Raji (cell line): ENCODE measurements around the gene CLEC18B.

ENCODE experiments used
- POLR2A ChIP-seq: IDR thresholded peaks from 2 replicates; pipeline ENCODE4 v1.6.1; 2011; ENCODE audit warnings: low read depth, low read length, control low read depth; ENCODE audit not compliant: insufficient read depth

The CLEC18B gene

DNA sequence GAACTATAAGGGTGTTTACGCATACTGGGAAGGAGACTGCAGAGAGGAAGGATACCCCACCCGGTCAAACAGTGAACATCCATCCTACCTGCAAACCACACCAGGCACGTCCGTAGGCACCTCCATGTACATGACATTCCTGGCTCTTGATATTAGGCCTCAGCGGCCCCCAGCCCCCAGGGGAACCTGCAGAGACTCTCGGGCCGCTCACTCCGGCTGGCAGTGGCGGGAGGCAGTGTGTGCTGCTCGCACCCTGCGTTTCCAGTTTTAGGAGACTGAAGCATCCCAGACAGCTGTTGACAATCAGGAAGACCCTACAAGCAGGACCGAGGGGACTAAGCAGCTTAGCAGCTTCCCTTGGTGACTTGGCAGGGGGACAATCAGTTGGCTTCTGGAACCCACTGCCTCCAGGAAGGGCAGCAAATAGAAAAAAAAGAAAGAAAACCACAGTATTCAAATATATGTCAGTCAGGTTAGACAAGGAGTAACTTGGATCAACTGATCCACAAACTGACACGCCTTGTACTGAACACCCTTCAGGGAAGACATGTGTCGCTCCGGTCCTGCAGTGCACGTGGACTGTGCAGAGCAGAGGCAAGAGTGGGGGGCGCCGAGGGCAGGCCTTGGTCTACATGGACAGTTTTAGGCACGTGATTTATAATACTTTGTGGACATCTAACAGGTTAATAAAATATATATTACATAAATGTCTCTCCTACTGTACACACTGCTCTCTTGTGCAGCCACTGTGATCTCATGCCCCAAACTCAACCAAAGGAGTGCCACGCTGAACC is 29.9 kb upstream of the CLEC18B start:
- TF ChIP-seq POLR2A = no peak

GRCh38 chr16:74450236-74450635 is 29.0 kb upstream of the CLEC18B start:
- TF ChIP-seq POLR2A = no peak

DNA sequence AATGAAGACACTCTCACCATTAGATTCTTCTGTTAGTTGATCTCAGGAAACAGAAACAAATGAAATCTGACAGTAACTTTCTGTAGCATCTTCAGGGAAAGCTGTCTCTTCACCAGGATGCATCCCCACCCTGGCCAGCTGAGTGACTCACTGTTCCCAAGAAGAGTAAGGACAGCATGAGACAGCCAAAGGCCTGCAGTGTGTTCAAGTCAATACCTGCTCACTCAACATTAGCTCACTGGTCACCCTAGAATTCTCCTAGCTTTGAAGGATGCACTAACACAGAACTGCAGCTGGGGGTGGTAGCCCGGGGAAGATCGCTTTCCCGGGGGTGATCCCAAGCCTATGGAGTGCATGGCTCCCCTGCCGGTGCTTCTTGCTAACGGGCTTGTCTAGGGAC is 28.2 kb upstream of the CLEC18B start:
- TF ChIP-seq POLR2A = no peak

DNA sequence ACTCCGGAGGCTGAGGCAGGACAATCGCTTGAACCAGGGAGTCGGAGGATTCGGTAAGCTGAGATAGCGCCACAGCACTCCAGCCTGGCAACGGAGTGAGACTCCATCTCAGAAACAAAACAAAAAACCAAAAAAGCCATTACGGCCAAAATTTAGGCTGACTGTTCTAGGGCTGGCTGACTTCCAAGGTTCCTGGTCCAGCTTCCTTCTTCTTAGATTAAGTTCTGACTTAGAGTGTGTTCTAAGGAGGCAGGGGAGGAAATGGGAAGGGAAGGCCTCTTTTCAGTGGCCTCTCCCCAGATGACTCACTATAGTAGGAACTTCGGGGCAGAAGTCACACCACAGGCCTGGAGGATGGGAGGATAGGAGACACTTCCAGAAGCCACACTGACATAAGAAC is 27.7 kb upstream of the CLEC18B start:
- no peak for TF ChIP-seq POLR2A

DNA sequence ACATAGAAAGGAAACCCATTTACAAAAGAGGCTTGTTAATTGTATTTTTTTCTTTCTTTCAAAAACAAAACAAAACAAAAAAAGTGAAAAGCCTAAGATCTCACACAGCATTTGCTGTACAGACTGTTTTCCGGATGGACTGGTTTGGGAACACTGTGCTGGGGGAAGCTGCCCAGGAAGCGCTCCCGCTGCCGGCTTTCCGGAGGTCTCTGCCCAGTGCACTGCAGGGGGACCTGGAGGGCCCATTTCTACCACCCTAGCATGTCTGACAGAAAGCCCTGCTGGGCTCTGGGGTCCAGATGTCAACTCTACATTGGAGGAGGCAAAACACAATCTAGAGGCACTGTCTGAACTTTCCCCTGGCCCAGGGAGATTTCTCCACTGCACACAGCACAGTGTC is 26.3 kb upstream of the CLEC18B start:
- no peak for TF ChIP-seq POLR2A

- TF ChIP-seq POLR2A = no peak
Measured at GRCh38 chr16:74446866-74447265, 25.6 kb upstream of the CLEC18B start.

DNA sequence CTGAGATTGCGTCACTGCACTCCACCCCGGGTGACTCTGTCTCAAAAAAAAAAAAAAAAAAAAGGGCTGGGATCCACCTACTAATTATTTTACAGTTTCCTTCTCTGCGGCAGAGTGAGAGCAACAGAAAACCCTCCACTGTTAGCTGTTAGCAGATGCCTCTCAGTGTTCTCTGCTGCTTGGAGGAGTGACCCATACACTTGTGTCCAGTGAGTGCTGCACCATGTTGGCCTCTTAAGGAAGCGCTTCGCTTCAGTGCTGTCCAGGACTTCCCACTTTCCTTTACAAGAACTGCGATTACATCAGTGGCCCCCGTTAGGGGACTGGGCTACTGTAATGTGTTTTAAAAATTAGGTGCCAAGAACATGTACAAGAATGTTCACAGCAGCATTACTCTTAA is 18.4 kb upstream of the CLEC18B start:
- no peak for TF ChIP-seq POLR2A

DNA sequence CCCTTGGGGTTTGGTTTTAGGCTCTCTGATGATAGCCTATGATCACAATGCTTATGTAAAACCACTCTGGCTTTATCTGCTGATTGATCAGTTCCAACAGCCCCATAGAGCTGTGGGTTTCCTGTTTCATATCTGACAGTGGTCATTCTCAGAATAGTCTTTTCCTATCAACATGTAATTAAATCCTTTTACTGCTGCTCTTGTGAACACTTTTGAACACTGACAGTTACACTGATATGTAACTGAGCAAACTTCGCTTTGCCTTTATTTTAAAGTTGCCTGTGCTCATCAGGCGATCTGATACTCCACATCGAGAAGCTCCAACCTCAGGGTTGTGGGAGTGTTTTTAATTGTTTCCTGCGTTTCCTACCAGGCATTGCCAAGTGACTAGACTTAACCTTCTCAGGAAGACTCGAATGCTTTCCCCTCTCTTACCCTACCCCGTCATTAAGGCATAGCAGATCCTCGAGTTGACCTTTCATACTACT is 17.3 kb upstream of the CLEC18B start:
- TF ChIP-seq POLR2A = no peak

GRCh38 chr16:74431516-74431915 is 10.2 kb upstream of the CLEC18B start:
- TF ChIP-seq POLR2A = no peak

GRCh38 chr16:74372953-74373846 is 48.1 kb downstream of the CLEC18B start:
- no peak for TF ChIP-seq POLR2A

DNA sequence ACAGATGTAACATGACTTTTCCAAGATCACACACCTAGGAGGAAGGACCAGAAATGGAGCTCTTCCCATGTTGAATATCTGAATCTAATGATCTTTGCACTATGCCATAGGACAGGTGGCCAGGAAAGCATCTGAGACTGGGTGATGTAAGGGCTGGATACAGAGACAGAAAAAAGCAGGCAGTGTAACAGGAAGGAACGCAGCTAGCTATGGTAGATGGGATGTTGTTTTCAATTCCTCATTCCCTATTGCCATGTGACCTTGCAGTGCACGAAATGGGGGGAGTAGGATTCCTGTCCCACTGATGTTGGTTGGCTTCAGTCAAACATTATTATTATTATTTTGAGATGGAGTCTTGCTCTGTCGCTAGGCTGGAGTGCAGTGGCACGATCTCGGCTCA is 48.9 kb downstream of the CLEC18B start:
- no peak for TF ChIP-seq POLR2A

DNA sequence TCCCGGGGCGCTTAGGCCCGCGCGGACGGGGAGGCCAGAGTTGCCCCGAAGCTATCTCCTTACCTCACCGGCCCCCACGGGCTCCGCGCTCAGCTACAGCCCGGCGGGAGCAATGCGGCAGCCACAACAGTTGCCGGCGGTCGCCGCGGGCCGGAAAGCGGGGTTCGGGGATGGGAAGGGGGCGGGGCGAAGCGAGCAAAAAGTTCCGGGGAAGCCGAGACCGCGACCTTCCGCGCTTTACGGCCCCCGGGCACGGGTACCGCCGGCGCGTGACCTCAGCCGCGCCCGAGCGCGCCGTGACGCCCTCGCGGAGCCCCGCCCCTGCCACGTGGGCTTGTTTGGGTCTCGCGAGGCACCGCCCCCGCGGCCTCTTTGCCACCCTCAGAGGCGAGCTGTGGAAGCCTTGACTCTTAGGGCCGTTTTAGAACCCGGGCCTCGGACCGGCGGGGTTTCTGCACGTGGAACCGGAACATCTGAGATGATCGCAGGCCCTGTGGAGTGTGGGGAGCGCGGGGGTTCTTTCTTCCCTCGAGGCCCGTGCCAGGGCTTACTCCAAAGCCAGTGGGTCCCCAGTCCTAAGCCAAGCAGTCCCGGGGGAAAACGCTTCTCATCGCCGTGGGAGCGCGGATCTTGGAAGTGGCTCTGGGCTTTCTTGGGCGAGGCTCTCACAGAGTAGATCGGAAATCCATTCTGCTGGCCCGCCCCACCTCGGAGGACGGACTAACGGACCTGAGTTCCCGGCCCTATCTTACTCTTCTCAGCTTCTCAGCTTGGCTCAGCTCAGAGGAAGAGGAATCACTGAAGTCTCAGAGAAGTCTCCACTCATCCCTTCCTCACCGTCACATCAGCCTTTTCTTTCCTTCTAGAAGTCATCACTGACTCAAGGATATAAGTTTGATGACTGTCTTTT is 53.0 kb downstream of the CLEC18B start:
- TF ChIP-seq POLR2A = peak; percentile 49; the same call in 1 of the 2 replicates
